GM20000 (cell line): ENCODE results near the gene MPPED1.

Experiments
- DNase-seq: peaks from one replicate; pipeline ENCODE4 v3.0.0; 2012; ENCODE audit warnings: low spot score
- TF ChIP-seq, protein P1 (sequence below): IDR thresholded peaks from 2 replicates; pipeline ENCODE4 v1.5.1; 2012; ENCODE audit warnings: mild to moderate bottlenecking, control low read depth; ENCODE audit errors: extremely low read depth, missing control alignments

The MPPED1 gene

DNA sequence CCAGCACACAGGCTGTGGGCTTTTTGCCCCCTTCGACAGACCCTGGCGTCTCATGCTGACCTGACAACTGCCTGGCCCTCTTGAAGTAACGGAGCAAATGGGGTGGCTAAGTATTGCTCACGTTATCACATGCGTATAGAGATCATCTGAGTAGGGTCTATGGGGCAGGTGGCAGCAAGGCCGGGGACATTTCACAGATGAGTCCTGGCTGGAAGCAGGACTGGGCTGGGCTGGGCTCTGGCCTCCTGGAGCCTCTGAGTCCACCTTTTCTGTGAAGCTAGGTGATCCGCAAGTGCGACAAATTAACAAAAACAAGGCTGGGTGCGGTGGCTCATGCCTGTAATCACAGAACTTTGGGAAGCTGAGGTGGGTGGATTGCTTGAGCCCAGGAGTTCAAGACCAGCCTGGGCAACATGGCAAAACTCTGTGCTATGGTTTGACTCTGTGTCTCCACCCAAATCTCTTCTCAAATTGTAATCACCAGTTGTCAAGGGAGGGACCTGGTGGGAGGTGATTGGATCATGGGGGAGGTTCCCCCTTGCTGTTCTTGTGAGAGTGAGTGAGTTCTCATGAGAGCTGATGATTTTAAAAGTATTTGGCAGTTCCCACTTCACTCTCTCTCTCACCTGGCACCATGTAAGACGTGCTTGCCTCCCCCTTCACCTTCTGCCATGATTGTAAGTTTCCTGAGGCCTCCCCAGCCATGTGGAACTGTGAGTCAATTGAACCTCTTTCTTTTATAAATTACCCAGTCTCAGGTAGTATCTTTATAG is 122.0 kb downstream of the MPPED1 start:
- DNase-seq: no peak
- TF ChIP-seq, protein P1, sequence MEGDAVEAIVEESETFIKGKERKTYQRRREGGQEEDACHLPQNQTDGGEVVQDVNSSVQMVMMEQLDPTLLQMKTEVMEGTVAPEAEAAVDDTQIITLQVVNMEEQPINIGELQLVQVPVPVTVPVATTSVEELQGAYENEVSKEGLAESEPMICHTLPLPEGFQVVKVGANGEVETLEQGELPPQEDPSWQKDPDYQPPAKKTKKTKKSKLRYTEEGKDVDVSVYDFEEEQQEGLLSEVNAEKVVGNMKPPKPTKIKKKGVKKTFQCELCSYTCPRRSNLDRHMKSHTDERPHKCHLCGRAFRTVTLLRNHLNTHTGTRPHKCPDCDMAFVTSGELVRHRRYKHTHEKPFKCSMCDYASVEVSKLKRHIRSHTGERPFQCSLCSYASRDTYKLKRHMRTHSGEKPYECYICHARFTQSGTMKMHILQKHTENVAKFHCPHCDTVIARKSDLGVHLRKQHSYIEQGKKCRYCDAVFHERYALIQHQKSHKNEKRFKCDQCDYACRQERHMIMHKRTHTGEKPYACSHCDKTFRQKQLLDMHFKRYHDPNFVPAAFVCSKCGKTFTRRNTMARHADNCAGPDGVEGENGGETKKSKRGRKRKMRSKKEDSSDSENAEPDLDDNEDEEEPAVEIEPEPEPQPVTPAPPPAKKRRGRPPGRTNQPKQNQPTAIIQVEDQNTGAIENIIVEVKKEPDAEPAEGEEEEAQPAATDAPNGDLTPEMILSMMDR: no peak

DNA sequence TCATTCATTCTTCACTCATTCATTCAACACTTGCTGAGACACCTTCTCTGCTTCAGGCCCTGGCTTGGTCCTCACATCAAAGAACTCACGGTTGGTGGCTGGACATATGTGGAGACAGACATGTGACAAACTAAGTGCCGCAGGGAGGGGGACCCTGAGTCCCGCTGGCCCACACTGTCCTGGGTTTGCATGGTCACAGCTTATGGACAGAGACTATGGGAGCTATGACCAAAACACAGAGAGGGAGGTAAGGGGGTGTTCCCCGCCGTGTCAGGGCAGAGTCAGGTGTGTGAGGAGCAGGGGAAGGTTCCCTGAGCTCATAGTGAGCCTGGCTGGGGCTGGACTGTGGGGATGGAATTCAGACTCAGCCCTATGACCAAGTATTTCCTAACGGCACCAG is 123.1 kb downstream of the MPPED1 start:
- TF ChIP-seq, protein P1: no peak
- DNase-seq: no peak

DNA sequence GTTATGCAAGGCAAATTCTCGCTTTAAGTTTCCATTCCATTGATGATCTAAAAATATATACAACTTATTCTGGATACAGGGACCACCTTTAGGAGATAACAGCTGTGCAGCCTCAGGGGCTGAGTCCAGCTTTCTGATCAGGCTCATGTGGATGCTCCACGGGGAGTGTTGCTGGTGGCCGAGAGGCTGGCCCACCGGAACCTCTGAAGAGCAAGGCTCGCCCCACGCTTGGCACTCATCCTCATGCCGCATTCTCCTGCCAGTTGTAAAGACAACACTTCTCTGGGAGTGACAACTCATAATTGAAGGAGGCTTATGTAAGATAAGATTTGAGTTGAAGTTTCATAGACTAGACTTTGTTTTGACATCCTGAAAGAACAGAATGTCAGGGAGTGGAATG is 123.5 kb downstream of the MPPED1 start:
- no peak for DNase-seq
- TF ChIP-seq, protein P1: no peak

DNA sequence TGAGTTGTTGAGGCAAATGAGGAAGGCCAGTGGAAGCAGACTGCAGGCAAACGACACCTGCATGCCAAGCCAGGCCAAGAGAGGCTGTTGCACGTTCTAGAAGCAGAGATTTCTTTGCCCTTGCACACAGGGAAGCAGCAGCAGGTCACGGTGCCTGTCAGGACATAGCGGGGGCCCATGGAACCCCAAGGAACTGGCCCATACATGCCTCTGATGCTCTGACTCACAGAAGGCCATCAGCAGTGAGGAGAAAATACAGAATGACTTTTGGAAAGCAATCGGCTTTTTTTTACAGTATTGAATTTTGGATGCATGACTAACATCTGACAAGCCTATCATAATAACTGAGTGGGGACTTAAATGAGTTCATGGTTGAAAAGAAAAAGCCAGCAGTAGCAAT is 123.9 kb downstream of the MPPED1 start:
- DNase-seq: no peak
- TF ChIP-seq, protein P1: no peak

DNA sequence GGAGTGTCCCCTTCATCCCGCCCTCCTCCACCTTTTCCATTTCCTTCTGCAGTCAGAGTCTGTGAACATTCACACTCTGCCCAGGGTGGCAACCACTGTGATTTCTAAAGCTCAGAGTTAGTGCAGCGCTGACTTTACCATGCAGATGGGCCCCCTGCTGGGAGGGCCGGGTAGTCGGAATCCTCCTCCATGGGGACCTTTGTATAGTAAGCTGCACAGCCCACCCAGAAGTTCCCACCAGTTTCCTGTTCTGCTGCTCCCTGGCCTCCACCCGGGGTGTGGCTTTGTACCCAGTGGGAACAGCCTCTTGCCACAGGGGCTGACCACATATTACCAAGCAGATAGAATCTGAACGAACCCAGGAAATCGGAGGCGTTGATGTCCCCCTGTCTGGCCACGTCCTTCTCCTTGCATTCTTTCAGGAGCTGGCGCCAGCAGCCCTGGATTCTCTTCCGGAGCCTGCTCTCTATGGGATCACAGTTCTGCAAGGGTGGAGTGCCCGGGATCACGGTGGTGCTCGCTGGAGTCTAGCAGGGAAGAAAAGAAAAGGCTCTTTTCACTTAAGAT is 125.3 kb downstream of the MPPED1 start:
- TF ChIP-seq, protein P1: no peak
- DNase-seq: no peak

DNA sequence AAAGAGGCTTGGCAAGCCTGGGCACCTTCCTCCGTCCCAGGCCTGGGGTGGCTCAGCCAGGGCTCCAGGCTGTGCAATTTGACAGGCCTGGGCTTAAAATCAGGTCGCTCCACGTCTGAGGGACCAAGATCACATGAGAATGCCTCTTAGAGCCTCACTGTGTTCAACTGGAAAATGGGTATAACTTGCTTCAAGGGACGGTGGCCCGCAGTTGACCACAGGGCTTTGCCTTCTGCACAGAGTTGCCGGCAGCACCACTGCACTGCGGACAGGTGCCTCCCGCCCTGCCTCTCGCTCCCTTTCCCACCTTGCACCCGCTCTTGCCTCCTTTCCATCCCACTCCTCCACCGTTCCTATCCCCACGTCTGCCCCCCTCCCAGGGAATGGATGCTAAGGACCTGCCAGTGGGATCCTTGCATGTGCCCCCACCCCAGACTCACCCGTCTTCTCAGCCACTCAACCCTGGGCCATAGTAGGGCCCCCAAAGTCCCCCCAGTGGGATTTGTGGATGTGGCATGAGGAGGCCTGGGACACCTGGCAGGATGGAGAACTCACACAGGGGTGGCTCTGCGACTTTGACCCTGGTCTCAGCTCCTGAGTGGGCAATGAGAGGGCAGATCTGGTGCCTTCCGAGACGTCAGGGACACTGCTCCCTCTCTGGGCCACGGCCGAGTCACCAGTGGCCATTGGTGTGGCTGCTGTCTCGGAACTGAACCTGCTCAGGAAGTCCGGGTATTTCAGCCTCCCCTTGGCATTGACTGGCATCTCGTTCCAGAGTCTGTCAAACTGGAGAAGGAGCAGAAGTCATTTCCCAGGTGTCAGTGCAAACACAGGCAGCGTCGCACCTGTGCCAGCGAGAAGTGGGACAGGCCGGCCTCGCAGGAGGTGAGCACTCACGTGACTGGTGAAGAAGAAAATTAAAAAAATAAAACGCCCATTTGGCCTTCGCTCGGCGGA is 128.0 kb downstream of the MPPED1 start:
- TF ChIP-seq, protein P1: no peak

DNA sequence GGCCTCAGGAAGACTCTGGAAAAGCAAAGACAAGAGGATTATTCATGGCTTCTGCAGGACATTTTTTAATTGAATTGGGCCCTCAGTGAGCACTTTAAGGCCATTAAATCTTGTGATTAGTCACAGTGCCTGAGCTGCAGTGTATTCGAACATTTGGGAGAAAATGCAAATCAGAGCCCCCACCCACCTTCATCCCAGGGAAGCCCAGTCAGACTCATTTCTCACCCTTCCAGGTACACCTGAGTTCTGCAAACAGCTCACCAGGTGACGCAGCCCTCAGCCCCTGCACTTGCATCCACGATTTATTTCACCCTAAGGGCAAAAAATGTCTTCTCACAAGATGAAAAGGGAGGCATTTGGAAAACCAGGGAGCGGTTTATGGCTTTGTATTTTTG is 128.7 kb downstream of the MPPED1 start:
- no peak for DNase-seq
- TF ChIP-seq, protein P1: no peak

More for the DNA sequence above, 128.0 kb downstream of the MPPED1 start:
- no peak for DNase-seq
